IPS-NIHi7 (cell line): ENCODE data around the gene REEP1.
"Not testable (repeated sequence)": the region's sequence is repeated elsewhere in the genome, so short reads cannot be mapped to it uniquely, and the experiment has no call there.

ENCODE experiments used
- DNase-seq: peaks from one replicate; pipeline ENCODE4 v3.0.0; 2012; ENCODE audit warnings: mixed read lengths; ENCODE audit errors: extremely low spot score

REEP1 gene

DNA sequence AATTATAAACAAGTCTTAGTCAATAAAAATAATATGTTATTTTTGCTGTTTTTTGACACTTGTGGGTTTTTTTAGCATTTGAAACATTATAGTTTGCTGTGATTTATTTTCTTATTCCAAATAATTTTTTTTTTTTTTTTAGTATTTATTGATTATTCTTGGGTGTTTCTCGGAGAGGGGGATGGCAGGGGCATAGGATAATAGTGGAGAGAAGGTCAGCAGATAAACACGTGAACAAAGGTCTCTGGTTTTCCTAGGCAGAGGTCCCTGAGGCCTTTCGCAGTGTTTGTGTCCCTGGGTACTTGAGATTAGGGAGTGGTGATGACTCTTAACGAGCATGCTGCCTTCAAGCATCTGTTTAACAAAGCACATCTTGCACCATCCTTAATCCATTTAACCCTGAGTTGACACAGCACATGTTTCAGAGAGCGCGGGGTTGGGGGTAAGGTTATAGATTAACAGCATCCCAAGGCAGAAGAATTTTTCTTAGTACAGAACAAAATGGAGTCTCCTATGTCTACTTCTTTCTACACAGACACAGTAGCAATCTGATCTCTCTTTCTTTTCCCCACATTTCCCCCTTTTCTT lies 8.5 kb upstream of the REEP1 start:
- DNase-seq: not testable (repeated sequence)

DNA sequence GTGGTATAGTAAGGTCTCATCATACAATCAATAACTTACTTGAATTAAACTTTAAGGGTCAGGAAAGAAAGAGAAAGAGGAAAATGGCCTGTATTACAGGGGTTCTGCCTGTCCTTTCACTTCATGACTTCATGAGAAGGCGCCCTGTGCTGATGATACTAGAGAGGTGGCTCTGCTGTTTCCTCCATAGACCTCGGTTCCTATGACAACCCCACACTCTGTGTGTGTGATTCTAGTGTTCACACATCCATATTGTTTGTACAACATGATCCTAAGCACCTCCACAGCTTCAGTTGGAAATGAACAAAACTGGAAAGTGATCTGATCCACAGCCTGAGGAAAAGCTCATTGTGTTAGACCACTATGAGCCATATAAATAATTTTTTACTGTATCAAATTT lies 7.0 kb upstream of the REEP1 start:
- no peak for DNase-seq

DNA sequence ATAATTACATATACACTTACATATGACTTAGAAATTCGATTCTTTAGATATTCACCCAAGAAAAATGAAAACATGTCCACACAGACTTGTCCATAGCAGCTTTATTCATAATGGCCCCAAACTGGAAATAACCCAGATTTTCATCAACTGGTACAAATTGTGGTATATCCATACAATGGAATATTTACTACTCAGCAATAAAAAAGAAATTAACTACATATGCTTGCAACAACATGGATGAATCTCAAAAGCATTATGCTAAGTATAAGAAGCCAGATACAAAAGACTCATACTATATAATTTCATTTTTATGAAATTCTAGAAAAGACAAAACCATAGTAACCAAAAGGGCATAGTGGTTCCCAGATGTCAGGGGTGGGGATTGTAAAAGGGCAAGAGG lies 5.1 kb upstream of the REEP1 start:
- DNase-seq: no peak

DNA sequence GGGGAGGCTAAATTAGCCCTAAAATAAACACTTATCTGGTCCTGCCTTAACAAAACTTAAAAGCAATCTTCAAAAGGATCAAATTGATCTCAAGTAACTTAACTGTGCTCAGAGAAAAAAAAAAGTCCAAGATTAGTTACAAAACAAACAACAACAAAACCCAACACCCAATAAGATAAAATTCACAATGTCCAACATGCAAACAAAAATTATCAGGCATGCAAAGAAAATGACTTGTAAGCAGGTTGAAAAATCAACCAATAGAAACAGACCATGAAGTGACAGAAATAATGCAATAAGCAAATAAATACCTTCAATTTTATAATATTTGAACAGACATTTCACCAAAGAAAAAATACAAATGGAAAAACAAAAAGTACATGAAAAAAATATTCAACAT lies 4.0 kb upstream of the REEP1 start:
- no peak for DNase-seq

DNA sequence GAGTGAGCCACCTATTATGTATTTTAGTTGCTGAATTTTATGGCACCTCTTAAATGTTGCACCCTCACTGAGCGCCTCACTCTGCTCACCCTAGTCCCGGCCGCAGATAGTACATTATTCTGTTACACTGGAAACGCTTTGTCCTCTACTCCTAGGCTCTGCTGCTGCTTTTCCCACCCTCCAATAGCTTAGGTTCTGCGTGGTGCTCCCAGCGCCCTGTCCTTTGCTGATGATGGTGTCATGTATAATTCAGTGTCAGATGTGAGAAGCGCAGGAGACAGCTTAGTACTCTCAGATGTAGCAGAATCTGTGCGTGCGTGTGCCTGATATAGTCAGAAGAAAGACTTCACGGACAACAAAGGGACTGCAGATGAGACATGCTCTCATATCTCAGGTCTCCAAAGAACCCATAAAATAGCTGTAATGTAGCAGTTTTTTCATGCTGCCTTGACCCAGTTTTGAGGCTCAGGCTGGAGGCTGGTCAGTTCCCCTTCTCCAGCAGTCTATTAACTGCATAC lies 1.4 kb upstream of the REEP1 start:
- no peak for DNase-seq

DNA sequence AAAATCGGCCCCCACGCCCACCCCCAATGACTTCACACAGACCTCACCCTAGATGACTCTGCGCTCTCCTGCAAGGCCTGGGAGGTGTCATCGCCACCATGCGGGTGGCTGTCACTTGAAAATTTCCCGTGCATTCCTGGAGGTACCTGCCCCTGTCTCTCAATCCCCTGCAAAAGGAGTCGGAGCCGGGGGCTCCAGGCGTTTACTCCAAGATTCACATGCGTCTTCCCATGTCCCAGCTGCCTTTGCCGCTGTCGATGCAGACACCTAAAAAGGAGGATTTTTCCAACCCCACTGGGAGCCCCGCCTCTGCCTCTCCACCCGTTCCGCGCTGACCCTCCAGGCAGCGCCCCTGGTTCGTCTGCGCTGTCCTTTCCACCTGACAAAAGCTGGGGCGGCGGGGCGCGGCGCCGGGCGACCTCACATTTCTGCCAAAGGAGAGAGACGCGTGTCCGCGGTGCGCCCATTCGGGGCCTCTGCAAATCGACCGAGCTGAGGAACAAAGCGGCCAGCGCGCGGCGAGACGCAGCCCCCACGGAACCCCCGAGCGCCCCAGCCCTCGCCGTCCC lies 667 bp downstream of the REEP1 start:
- no peak for DNase-seq

DNA sequence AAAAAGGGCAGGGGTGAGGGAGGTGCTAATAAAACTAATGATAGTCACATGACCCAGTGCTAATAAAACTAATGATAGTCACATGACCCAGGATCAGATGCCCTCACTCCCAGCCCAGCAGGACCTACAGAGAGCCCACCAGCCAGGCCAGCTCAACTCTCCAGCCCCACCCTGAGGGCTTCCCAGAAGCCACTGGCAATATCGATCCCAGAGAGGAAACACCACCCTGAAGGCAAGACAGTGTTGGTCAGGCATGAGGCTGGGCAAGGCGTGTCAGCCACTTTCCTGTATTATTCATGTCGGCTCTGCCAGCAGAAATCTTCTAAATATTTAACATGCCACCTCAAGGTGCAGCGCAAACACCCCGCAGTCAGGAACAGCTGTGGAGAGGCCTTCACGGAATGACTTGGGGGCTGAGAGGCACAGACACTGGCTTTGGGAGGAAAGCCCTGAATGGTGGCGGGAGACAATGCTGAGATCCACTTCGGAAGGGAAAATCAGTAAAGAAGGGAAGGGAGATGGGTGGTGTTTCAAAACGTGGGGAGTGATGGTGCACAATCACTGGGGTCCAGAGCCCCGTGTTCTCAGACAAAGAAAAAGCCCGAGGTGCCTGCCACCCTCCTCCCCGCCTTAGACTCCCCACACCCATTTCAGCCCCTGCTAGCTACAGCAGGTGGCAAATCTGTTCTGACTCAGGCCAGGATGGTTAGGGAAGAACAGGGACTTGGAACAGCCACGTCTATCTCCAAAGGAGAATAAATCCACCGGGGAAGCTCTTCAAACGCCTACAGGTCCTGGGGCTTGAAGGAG lies 1.4 kb downstream of the REEP1 start:
- DNase-seq: no peak

DNA sequence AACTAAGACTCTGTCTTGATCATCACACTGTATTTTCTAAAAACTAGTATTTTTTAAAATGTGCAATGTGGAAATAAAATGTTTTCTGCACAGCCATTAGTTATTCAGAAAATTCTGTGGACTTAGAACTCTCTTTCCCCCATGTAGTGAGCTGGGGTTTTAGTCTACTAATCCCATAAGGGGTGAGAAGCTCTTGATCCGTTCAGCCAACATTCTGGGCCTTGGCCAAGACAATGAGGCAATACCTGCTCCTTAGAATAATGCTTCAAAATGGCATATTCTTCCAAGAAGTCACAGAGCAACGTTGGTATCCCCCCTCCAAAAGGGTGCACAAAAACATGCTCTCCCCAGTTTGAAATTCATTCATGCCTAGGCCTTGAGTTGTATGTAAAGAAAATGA lies 4.0 kb downstream of the REEP1 start:
- DNase-seq: no peak

DNA sequence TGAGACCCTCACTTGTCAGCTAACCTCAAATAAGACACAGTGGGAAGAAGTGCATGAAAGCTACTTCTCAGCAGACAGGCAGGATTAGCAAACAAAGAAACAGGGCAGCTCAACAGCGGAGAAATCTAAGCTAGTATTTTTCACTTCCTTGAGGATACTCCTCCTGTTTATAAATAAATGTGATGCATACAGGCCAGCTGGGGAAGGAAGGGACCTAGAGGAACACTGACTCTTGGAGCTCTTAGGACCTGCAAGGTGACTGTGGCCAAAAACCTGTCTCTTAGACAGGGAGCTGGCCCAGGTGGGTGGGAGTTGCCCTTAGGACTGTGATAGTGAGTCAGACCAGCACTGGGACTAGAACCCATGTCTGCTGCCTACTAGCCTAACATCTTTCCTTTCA lies 4.8 kb downstream of the REEP1 start:
- no peak for DNase-seq

DNA sequence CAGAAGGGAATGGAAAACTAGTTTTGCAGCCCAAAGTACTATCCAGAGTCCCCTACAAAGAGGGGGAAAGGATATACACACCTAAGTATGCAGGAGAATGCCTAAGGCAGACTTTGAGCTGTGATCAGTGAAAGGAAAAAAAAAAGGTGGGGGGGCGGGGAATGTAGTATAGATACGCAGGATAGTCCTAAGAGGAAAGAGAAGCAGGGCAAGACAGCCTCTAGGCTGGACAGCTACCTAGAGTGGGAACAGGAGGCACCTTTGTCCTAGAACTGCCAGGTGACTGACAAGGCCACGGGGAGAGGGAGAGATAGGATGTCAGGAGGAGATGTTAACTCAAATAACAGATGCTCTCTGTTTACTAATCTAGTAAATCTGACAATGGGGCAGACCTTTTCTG lies 6.0 kb downstream of the REEP1 start:
- DNase-seq: no peak

DNA sequence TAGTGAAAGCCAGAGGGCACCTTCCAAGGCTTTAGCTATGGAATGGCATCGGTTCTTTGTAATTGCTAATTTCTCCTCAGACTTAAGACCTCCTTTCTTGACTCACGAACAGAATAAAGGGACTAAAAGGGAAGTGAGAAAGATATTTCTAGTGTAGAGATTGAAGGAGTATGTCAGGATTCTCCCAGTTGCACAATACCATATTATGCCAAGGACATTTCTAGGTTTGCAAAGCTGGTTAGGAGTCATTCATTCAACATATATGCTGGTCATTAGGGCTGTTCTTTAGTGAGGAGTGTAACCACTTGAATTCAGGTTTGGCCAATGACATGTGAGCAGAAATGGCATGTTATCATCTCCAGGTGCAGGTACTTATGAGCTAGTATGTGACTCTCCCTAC lies 7.4 kb downstream of the REEP1 start:
- DNase-seq: no peak

DNA sequence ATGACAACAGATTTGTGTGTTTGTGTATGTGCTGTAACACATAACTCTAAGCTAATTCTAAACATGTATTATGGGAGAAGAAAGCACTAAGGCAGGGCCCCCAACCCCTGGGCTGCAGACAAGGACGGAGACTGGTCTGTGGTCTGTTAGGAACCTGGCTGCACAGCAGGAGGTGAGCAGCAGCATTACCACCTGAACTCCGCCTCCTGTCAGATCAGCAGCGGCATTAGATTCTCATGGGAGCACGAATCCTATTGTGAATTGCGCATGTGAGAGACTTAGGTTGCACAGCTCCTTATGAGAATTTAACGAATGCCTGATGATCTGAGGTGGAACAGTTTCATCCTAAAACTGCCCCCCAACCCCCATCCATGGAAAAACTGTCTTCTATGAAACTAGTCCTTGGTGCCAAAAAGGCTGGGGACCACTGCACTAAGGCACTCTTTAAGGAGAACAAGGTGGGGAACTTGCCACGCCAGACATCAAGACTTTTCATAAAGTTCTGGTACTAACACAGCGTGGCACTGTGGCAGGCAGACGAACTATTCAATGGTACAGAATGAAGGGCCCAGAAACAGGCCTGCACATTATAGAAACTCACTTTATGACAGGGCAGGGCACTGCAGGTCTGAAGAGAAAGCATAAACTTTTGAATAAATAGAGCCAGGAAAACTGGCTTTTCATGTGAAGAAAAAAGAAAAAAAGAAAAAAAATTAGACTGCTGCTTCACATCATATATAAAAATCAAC lies 14.0 kb downstream of the REEP1 start:
- no peak for DNase-seq

DNA sequence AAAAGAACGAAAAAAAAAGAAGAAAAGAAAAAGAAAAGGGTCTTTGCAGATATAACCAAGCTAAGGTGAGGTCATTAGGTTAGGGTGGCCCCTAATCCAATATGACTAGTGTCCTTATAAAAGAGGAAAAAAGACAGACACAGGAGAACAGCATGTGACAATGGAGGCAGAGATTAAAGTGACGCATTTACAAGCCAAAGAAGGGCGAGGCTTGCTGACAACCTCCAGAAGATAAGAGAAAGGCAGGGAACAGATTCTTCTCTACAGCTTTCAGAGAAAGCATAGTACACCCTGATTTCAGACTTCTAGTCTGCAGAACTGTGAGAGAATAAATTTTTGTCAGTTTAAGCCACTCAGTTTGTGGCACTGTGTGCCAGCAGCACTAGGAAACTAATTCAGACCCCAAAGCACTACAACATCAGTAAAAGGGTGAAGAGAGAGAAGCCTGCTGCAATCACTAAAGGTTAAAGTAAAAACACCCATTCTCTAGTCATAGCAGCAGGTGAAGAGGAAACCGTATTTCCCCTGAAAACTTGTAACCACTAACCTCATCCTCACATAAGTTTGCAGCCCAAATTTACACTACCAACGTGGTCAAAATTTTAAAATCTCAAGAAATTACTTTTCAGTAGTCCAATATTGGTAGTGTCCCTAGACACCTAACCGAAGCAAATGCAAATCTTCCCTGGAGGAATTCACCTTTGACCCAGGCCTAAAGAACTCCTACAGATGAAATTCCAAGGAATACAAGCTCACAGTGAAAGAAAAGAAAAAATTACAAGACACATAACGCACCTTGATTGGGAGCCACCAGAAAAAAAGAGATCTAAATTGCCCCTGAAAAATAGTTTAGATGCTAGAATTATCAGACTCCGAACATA lies 17.5 kb downstream of the REEP1 start:
- no peak for DNase-seq

DNA sequence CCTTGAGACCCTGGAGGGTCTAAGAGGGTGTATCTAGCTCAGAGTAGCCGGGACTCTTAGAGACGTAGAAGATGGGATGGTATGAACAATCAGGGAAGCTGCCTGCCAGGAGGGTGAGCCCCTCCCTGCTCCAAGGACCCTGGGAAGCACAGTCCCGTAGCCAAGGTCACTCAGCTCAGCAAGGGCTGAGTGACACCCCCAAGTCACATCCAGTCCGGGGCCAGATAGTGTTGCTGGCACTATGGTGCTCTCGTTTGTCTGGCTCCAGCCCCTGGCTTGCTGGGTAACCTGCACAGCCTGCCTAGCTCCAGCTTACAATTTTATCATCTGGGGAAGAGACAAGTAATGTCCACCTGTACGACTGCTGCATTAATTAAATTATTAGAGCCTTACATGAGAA lies 22.3 kb downstream of the REEP1 start:
- no peak for DNase-seq

DNA sequence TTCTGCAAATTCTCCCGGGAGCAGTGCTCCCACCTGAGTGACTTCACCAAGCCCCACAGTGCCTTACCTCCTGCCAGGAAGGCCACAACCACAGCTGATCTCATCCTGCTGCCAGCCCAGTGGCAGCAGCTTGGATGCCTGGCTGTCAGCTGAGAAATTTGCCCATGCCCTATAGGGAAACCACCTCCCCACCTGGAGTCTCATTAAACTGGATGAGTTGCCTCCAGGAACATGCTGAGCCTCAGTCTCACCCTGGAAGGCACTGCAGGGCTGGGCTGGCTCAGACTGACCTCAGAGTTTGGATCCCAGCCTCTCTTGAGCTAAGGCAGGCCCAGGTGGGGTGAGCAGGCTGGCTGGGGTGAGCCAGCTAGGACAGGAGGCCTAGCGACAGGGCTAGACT lies 23.3 kb downstream of the REEP1 start:
- no peak for DNase-seq

DNA sequence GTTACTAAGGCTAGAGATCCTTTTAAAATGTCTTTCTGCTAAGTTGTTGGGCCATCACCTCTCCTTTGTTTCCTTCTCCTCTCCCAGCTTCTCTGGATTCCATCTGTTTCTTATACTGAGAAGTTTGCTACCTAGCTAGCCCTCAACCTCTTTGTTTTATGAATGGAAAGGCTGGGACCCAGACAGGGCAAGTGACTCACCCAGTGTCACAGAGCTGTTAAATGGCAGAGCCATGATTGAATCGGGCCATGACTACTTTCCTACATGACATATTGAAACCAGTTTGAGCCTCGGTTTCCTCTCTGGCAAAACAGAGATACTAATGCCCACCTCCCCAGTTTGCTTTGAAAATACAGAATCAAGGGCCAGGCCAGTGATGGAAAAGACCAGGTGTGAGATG lies 24.1 kb downstream of the REEP1 start:
- no peak for DNase-seq

DNA sequence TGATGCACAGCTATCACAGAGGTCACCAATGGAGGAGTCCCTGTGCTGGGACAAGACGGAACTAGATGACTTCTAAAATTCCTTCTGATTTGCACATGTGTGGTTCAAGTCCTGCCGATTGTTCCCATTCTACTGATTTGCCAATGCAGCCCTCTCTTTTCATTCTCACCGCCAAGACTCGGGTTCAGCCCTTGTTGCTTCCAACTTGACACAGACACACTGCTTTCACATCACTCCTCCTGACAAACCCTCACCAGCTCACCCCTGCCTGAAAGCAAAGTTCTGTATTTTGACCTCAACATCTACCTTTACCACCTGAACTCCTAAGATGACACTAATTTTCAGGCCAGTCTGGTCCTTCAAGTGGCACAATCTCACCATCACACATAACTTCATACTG lies 25.5 kb downstream of the REEP1 start:
- no peak for DNase-seq

DNA sequence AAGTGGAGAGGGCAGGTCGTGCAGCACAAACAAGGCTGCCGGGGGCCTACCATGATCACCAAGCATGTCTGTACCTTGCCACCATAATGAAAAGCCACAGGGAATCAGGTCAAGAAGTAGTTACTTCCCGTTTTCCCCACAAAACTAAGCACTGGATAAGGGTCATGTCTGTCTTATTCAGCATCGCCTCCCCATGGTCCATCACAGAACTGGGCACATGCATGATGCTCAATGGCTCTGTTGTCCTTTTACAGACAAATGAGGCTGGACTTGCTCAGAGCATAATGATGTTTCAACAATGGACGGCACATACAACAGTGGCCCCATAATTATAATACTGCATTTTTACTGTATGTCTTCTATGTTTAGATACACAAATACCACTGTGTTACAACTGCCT lies 27.5 kb downstream of the REEP1 start:
- no peak for DNase-seq

DNA sequence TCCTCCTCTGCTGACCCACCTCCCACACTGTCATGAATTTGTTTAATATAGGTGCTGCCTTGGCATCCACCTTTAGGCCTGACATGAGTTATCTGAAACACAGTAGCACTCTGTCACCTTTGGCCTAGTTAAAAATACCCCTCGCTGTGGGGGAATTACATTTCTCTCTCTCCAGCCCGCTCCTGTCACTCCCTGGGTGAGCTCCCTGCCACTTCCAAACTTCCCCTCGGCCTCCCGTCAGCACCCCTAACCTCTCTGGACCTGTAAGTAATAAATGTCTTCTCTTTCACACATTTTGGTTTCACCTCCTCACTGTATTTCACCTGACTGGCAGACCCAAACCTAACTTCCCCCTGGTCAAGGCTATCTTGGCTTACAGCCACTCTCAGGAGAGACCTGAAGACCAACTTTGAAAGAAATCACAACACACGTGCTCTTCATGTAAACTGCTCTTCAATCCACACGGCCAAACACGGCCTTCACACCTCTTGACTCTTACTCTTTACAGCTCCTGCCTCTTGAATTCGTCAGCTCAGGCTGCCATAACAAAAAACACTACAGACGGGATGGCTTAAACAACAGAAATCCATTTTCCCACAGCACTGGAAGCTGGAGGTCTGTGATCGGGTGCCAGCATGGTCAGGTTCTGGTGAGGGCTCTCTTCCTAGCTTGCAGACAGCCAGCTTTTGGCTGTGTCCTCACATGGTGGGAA lies 28.3 kb downstream of the REEP1 start:
- DNase-seq: no peak

DNA sequence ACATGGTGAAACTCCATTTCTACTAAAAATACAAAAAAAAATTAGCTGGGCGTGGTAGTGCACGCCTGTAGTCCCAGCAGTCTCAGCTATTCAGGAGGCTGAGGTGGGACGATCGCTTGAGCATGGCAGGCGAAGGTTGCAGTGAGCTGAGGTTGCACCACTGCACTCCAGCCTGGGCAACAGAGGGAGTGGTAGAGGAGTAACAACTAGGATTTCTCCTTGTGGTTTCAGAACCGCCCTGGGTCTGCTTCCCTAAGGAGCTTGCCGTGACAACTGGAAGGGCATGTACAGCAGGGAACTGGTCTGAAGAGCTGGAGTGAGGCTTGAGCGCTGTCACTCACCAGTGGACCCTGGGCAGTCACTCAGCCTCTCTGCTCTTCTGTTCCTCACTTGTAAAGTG lies 29.1 kb downstream of the REEP1 start:
- no peak for DNase-seq

DNA sequence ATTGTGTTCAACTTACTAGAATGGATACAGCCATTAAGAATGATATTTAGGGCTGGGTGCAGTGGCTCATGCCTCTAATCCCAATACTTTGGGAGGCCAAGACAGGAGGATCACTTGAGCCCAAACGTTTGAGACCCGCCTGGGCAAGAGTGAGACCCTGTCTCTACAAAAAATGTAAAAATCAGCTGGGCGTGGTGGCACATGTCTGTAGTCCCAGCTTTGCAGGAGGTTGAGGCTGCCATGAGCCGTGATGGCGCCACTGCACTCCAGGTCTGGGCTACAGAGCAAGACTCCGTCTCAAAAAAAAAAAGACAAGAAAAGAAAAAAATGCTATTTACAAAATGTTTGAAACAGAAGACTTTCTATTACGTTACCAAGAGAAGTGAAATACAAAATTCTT lies 30.0 kb downstream of the REEP1 start:
- DNase-seq: no peak
